LNCaP clone FGC (cell line): Measurements from ENCODE around the gene DTD1.
"Not testable (repeated sequence)": the region's sequence is repeated elsewhere in the genome, so short reads cannot be mapped to it uniquely, and the experiment has no call there.

Experiments used
- DNase-seq: peaks from one replicate; pipeline ENCODE4 v3.0.0-alpha.2; 2011; ENCODE audit warnings: low read depth
- H3K4me3 ChIP-seq: 2 replicates; pipeline ENCODE4 v1.5.1; 2011; ENCODE audit warnings: mild to moderate bottlenecking, low read depth, low read length, control low read depth
- TF ChIP-seq, protein P1 (sequence below): IDR thresholded peaks from 2 replicates; pipeline ENCODE4 v1.5.1; 2012; ENCODE audit warnings: mild to moderate bottlenecking; ENCODE audit not compliant: control insufficient read depth, insufficient read depth; ENCODE audit errors: extremely low read depth

DTD1 gene

DNA sequence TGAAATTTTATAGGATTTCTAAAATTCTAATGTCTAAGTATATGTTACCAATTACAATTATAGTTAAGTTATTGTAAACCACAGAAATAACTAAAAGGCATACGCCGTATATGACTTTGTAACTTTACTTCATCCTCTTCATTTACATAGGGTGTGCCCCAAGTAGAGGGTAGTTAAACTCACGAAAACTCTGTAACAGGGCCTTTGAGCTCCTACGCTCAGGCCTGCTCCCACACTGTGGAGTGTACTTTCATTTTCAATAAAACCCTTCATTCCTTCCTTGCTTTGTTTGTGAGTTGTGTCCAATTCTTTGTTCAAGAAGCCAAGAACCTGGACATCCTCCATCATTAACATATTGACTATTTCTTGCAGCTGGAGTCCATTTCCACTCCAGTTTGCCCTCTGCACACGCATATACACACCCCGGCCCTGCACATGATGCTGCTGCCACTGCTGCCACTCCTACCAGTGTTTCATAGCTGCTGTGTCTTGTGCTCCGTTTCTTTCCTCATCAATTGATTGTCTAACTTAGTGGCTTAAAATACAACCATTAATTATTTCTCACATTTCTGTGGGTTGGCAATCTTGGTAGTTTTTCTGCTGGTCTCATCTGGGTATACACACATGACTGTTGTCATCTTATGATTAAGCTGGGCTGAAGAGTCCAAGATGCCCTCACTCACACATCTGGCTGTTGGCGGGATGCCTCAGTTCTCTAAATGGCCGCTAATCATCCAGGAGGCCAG is 192.7 kb downstream of the DTD1 start:
- TF ChIP-seq, protein P1, sequence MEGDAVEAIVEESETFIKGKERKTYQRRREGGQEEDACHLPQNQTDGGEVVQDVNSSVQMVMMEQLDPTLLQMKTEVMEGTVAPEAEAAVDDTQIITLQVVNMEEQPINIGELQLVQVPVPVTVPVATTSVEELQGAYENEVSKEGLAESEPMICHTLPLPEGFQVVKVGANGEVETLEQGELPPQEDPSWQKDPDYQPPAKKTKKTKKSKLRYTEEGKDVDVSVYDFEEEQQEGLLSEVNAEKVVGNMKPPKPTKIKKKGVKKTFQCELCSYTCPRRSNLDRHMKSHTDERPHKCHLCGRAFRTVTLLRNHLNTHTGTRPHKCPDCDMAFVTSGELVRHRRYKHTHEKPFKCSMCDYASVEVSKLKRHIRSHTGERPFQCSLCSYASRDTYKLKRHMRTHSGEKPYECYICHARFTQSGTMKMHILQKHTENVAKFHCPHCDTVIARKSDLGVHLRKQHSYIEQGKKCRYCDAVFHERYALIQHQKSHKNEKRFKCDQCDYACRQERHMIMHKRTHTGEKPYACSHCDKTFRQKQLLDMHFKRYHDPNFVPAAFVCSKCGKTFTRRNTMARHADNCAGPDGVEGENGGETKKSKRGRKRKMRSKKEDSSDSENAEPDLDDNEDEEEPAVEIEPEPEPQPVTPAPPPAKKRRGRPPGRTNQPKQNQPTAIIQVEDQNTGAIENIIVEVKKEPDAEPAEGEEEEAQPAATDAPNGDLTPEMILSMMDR, result no peak
- H3K4me3 ChIP-seq, result no peak overlapping the region
- DNase-seq, result no peak

GRCh38 chr20:18781509-18781908 is 193.7 kb downstream of the DTD1 start:
- TF ChIP-seq, protein P1, result no peak
- H3K4me3 ChIP-seq, result no peak overlapping the region
- DNase-seq, result no peak

- no peak for DNase-seq
- H3K4me3 ChIP-seq, result no peak overlapping the region
- TF ChIP-seq, protein P1, result no peak
These were observed 195.6 kb downstream of the DTD1 start for GRCh38 chr20:18783385-18783959.

DNA sequence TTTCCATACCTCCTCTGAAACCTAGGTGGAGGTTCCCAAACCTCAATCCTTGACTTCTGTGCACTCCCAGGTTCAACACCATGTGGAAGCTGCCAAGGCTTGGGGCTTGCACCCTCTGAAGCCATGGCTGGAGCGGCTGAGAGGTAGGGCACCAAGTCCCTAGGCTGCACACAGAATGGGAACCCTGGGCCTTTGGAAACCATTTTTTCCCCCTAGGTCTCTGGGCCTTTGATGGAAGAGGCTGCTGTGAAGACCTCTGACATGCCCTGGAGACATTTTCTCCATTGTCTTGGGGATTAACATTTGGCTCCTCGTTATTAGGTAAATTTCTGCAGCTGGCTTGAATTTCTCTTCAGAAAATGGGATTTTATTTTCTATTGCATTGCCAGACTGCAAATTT is 199.2 kb downstream of the DTD1 start:
- not testable (repeated sequence) for H3K4me3 ChIP-seq, DNase-seq

DNA sequence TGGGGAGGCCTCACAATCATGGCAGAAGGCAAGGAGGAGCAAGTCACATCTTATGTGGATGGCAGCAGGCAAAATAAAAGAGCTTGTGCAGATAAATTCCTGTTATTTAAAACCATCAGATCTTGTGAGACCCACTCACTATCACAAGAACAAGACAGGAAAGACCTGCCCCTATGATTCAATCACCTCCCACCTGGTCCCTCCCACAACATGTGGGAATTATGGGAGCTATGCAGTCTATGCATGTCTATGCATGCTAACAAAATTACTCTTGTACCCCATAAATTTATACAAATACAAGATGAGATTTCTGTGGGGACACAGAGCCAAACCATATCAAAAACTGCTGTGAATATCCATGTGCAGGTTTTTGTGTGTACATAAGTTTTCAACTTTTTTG is 200.2 kb downstream of the DTD1 start:
- H3K4me3 ChIP-seq, result no peak overlapping the region
- no peak for DNase-seq
- TF ChIP-seq, protein P1, result no peak

GRCh38 chr20:18790787-18791186 is 202.9 kb downstream of the DTD1 start:
- H3K4me3 ChIP-seq, result no peak overlapping the region
- DNase-seq, result no peak
- TF ChIP-seq, protein P1, result no peak

GRCh38 chr20:18793625-18794427 is 206.0 kb downstream of the DTD1 start:
- H3K4me3 ChIP-seq, result peak overlapping the region; percentile 79
- TF ChIP-seq, protein P1, result peak; percentile 43
- peak; percentile 91 for DNase-seq
